Neural cell (in vitro differentiated cells): Measurements from ENCODE around the gene VENTX. TPM values are rescaled to one million over a fixed set of nuclear protein-coding genes. Genes with fewer than 3 reads are reported as not detected.

Experiments
- H2AFZ ChIP-seq: fragments of 200-600, 300-800 bp; sonication (generic), shearing (Covaris generic); 2 replicates; pipeline ENCODE4 v1.6.0; 2014; ENCODE audit warnings: low read depth, mild to moderate bottlenecking, antibody characterized with exemption, low read length, moderate library complexity
- H3F3A ChIP-seq: fragments of 200-600 bp; shearing (Covaris generic); 2 replicates; pipeline ENCODE4 v1.6.1; 2016; ENCODE audit warnings: mild to moderate bottlenecking, moderate library complexity, mixed read lengths, antibody characterized with exemption, low read length; ENCODE audit not compliant: insufficient read depth, poor library complexity, severe bottlenecking
- H3K27ac ChIP-seq: fragments of 200-600, 300-800 bp; sonication (generic), shearing (Covaris generic); 2 replicates; pipeline ENCODE4 v1.5.1; 2014; ENCODE audit warnings: mild to moderate bottlenecking, low read length, moderate library complexity
- H3K27me3 ChIP-seq: fragments of 300-800, 200-600 bp; sonication (generic), shearing (Covaris generic); 2 replicates; pipeline ENCODE4 v1.6.0; 2014; ENCODE audit warnings: mild to moderate bottlenecking, low read depth, low read length, moderate library complexity; ENCODE audit not compliant: insufficient read depth
- H3K36me3 ChIP-seq: fragments of 300-800, 200-600 bp; sonication (generic), shearing (Covaris generic); 2 replicates; pipeline ENCODE4 v1.5.1; 2014; ENCODE audit warnings: mild to moderate bottlenecking, antibody characterized with exemption, low read length, moderate library complexity; ENCODE audit not compliant: insufficient read depth
- H3K4me2 ChIP-seq: fragments of 300-800, 200-600 bp; sonication (generic), shearing (Covaris generic); 2 replicates; pipeline ENCODE4 v1.6.0; 2014; ENCODE audit warnings: mild to moderate bottlenecking, low read length
- H3K4me3 ChIP-seq: fragments of 300-800, 200-600 bp; sonication (generic), shearing (Covaris generic); 2 replicates; pipeline ENCODE4 v1.5.1; 2014; ENCODE audit warnings: mild to moderate bottlenecking, low read length, moderate library complexity
- H3K79me2 ChIP-seq: fragments of 200-600 bp; shearing (Covaris generic); replicated peaks from 2 replicates; pipeline ENCODE4 v1.6.0; 2014; ENCODE audit warnings: mild to moderate bottlenecking, low read length, moderate library complexity; ENCODE audit not compliant: insufficient read depth
- H3K9ac ChIP-seq: fragments of 300-800, 200-600 bp; sonication (generic), shearing (Covaris generic); 2 replicates; pipeline ENCODE4 v1.6.1; 2016; ENCODE audit warnings: mild to moderate bottlenecking, low read length, mixed read lengths
- H3K9me2 ChIP-seq: fragments of 200-600 bp; shearing (Covaris generic); 2 replicates; pipeline ENCODE4 v1.6.1; 2016; ENCODE audit warnings: mild to moderate bottlenecking, low read length, mixed read lengths; ENCODE audit not compliant: insufficient read depth
- H3K9me3 ChIP-seq: fragments of 200-600, 300-800 bp; sonication (generic), shearing (Covaris generic); 2 replicates; pipeline ENCODE4 v1.6.1; 2016; ENCODE audit warnings: mild to moderate bottlenecking, mixed run types, low read length, moderate library complexity, mixed read lengths
- H4K20me1 ChIP-seq: fragments of 200-600 bp; shearing (Covaris generic); 2 replicates; pipeline ENCODE4 v1.6.1; 2016; ENCODE audit warnings: mild to moderate bottlenecking, mixed run types; ENCODE audit not compliant: insufficient read depth
- CTCF ChIP-seq: fragments of 450-650 bp; IDR thresholded peaks from 2 replicates; pipeline ENCODE4 v1.5.1; 2014; ENCODE audit warnings: antibody characterized with exemption, mild to moderate bottlenecking, moderate library complexity; ENCODE audit not compliant: poor library complexity, severe bottlenecking
- EP300 ChIP-seq: fragments of 450-650 bp; conservative IDR thresholded peaks from 2 replicates; pipeline ENCODE4 v1.6.1; 2014; ENCODE audit warnings: antibody characterized with exemption, mild to moderate bottlenecking, moderate library complexity; ENCODE audit not compliant: poor library complexity, severe bottlenecking
- EZH2 ChIP-seq: fragments of 200-600, 300-800 bp; shearing (Covaris generic), sonication (generic); IDR thresholded peaks from 2 replicates; pipeline ENCODE4 v1.6.1; 2014; ENCODE audit warnings: antibody characterized with exemption, low read length, borderline replicate concordance, mild to moderate bottlenecking; ENCODE audit not compliant: insufficient read depth, poor library complexity, severe bottlenecking
- MXI1 ChIP-seq: fragments of 450-650 bp; conservative IDR thresholded peaks from 2 replicates; pipeline ENCODE4 v1.6.1; 2014; ENCODE audit warnings: antibody characterized with exemption, mild to moderate bottlenecking; ENCODE audit not compliant: poor library complexity, severe bottlenecking
- POLR2AphosphoS5 ChIP-seq: IDR thresholded peaks from 2 replicates; pipeline ENCODE4 v1.6.1; 2012
- RAD21 ChIP-seq: fragments of 450-650 bp; conservative IDR thresholded peaks from 2 replicates; pipeline ENCODE4 v1.6.1; 2014; ENCODE audit warnings: antibody characterized with exemption, mild to moderate bottlenecking, moderate library complexity
- SMC3 ChIP-seq: fragments of 450-650 bp; conservative IDR thresholded peaks from 2 replicates; pipeline ENCODE4 v1.6.1; 2014; ENCODE audit warnings: antibody characterized with exemption, mild to moderate bottlenecking, moderate library complexity; ENCODE audit not compliant: poor library complexity
- TAF1 ChIP-seq: IDR thresholded peaks from 2 replicates; pipeline ENCODE4 v1.6.1; 2012; ENCODE audit warnings: low read depth
- polyA plus RNA-seq: library from polyadenylated mRNA; depleted of rRNA; stranded (reverse); fragments of >200 nt; gene quantifications from 2 replicates; pipeline ENCODE4 v1.2.3, GENCODE V29; 2014
- TF ChIP-seq, protein P1 (sequence below): IDR thresholded peaks from 2 replicates; pipeline ENCODE4 v1.6.1; 2012; ENCODE audit warnings: borderline replicate concordance

The VENTX gene
- polyA plus RNA-seq, 1 donor from 2014 or later: not detected

DNA sequence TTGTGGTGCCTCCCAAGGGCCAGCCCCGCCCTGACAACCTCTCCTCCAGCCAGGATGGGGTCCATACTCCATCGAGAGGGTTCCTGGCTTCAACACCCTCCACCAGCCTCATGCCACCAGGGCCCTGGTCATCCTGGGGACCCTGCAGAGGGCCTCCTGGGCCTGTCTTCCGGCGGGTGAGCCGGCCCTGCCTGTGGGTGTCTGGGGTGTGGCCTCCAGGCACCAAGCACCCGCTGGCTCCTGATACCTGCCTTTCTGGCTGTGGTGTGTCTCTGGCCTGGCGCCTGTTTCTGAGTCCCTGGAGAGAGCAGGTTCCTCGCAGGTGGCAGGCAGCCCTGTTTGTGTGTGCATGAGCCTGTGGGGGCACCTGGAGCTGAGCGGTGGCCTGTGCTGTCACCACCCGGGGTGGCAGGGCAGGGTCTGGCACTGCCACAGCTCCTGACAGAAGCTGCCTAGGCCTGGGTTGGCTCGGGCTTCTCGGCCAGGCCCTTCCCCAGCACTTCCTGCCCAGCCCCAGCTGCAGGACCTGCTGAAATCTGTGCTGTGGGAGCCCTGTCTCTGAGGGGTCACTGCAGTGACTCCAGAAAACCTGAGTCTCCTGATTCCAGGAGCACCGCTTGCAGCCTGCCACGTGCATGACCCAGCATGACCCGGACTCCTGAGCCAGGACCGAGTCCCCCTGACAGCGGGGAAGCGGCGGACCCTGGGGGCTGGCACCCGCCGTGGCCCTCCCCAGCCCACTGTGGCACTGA lies 20.6 kb downstream of the VENTX start:
- Histone ChIP-seq H4K20me1 (no peaks in the 10 kb centered on the region), H3K4me3 (no peak overlapping the region), H3K9ac (no peak overlapping the region)

GRCh38 chr10:133258818-133259601 lies 21.4 kb downstream of the VENTX start:
- H3K36me3 ChIP-seq: no peaks in the 10 kb centered on the region
- H3K9me2 ChIP-seq: no peaks in the 10 kb centered on the region
- no peaks in the 10 kb centered on the region for H3K27me3 ChIP-seq
- H2AFZ ChIP-seq: no peak overlapping the region
- H4K20me1 ChIP-seq: no peaks in the 10 kb centered on the region
- H3K4me3 ChIP-seq: no peak overlapping the region
- H3K9me3 ChIP-seq: no peaks in the 10 kb centered on the region
- H3K4me2 ChIP-seq: no peak overlapping the region
- H3K79me2 ChIP-seq: no peaks in the 10 kb centered on the region
- no peak overlapping the region for H3K27ac ChIP-seq
- H3F3A ChIP-seq: no peaks in the 10 kb centered on the region
- no peak overlapping the region for H3K9ac ChIP-seq
- TF ChIP-seq EZH2: no peak
- no peak for TF ChIP-seq CTCF
- TF ChIP-seq, protein P1, sequence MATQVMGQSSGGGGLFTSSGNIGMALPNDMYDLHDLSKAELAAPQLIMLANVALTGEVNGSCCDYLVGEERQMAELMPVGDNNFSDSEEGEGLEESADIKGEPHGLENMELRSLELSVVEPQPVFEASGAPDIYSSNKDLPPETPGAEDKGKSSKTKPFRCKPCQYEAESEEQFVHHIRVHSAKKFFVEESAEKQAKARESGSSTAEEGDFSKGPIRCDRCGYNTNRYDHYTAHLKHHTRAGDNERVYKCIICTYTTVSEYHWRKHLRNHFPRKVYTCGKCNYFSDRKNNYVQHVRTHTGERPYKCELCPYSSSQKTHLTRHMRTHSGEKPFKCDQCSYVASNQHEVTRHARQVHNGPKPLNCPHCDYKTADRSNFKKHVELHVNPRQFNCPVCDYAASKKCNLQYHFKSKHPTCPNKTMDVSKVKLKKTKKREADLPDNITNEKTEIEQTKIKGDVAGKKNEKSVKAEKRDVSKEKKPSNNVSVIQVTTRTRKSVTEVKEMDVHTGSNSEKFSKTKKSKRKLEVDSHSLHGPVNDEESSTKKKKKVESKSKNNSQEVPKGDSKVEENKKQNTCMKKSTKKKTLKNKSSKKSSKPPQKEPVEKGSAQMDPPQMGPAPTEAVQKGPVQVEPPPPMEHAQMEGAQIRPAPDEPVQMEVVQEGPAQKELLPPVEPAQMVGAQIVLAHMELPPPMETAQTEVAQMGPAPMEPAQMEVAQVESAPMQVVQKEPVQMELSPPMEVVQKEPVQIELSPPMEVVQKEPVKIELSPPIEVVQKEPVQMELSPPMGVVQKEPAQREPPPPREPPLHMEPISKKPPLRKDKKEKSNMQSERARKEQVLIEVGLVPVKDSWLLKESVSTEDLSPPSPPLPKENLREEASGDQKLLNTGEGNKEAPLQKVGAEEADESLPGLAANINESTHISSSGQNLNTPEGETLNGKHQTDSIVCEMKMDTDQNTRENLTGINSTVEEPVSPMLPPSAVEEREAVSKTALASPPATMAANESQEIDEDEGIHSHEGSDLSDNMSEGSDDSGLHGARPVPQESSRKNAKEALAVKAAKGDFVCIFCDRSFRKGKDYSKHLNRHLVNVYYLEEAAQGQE: no peak
- no peak for TF ChIP-seq RAD21
- no peak for TF ChIP-seq MXI1

More for the DNA sequence above, 20.6 kb downstream of the VENTX start:
- Histone ChIP-seq H3K36me3 (no peaks in the 10 kb centered on the region), H3K27ac (no peak overlapping the region), H3K79me2 (no peaks in the 10 kb centered on the region), H2AFZ (no peak overlapping the region), H3K9me2 (no peaks in the 10 kb centered on the region), H3K9me3 (no peaks in the 10 kb centered on the region), H3K27me3 (no peaks in the 10 kb centered on the region), H3K4me2 (no peak overlapping the region), H3F3A (no peaks in the 10 kb centered on the region)
- TF ChIP-seq, protein P1: no peak
- TF ChIP-seq EP300 (no peak), CTCF (no peak), RAD21 (no peak), EZH2 (no peak), SMC3 (no peak), POLR2AphosphoS5 (no peak), MXI1 (no peak), TAF1 (no peak)
